RPMI7951 (cell line): ENCODE measurements around the gene CAMK2N1. TPM values are rescaled to one million over a fixed set of nuclear protein-coding genes. Genes with fewer than 3 reads are reported as not detected.
"Not testable (repeated sequence)": the region's sequence is repeated elsewhere in the genome, so short reads cannot be mapped to it uniquely, and the experiment has no call there.

Experiments
- DNase-seq: peaks from one replicate; pipeline ENCODE4 v3.0.0-alpha.2; 2012; ENCODE audit warnings: low read depth
- total RNA-seq: library from RNA; depleted of rRNA; stranded (reverse); fragments of >200 nt; shearing (Covaris generic); gene quantifications from 2 replicates; pipeline ENCODE4 v1.2.3, GENCODE V29; 2014; rRNA removed

The CAMK2N1 gene
- total RNA-seq, result 6.7 and 9.9 TPM in 2 replicates

DNA sequence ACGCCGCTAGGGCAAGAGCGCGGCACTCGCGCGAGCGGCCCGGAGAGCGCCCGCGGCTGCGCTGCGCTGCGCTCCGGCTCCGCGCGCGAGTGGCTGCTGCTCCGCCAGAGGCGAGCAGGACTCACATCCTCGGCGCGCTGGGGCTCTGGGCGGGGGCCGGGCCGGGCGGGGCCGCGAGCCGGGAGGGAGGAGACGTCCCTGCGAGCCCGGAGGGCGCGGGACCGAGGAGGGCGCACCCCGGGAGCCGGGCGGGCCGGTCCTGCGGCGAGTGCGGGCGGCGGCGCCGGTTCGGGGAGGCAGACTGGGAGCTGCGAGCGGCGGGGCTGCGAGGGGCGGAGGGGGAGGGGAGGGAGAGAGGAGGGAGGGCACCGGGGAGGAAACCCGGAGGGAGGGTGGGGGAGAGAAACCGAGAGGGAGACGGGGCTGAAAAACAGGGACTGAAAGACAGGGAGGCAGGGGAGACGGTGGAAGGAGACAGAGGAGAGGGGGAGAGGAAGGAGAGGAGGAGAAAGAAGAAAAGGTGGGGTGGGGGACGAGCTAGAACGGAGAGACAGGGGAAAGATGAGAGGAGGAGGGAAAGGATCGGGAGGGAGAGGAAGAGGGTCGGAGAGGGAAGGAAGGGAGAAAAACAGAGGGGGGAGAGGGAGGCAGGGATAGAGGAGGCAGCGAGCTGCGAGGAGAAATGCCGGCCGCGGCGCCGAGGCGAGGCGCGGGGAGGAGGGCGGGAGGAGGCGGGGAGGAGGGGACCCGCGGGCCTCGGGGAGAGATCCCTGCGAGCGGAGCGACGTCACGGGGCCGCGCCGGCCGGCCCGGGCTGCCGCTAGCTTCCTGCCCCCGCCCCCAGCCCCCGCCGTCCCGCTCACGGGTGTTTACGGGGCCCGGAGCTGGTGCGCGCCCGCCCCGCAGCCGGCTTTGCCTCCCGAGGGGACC is at the start of gene CAMK2N1:
Gene CAMK2N1, minus strand, starts transcription at position 684 of the 930 bp plus-strand sequence. CDS start 831 bp downstream, outside the sequence.
- DNase-seq, result peak; percentile 69

DNA sequence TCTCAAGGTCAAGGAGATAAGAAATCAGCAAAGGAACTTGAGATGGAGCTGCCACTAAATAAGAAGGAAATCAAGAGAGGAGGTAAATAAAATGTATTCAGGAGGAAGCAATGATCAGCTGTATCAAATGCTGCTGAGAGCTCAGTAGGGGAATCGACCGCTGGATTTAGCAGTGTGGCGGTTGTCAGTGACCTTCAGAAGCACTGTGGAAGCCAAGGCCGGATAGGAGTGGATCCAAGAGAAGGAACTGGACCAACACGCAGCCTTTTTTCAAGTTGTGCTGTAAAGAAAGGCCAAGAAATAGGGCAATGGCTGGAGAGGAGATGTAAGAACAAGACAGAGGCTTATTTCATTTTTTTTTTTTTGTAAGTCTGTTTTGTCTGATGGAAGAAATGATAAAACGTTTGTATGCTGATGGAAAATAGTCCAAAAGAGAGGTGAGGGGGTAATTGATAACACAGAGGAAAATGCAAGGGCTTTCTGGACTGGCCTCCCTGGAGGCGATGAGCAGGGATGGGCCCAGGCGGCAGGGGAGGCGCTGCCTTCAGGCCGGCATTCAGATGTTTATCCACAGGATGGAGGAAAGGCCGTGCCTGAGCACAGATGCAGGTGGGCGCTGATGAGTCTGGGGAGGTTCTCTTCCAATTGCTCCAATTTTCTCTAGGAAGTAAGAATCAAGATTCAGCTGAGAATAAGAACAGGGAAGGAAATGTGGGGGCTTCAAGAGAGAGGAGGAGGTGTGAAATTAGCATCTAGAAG is 48.8 kb upstream of the CAMK2N1 start:
- no peak for DNase-seq

DNA sequence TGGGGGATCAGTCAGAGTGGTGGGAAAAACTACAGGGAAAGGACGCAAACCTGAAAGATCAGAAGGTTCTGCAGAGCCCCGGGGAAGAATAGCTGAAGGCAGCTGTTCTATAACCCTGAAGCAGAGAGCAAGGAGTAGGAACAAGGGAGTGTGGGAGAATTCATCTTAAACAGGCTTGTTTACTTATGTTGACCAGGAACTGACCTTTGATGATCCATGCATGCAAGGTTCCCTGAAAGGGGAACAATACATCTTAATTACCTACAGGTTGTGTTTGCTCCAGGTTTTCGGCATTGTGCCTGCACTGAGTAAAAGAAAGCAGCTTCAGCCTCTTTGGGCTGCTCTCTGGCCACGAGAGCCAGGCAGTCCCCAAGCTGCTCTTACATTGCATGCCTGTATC is 47.6 kb upstream of the CAMK2N1 start:
- DNase-seq, result no peak

DNA sequence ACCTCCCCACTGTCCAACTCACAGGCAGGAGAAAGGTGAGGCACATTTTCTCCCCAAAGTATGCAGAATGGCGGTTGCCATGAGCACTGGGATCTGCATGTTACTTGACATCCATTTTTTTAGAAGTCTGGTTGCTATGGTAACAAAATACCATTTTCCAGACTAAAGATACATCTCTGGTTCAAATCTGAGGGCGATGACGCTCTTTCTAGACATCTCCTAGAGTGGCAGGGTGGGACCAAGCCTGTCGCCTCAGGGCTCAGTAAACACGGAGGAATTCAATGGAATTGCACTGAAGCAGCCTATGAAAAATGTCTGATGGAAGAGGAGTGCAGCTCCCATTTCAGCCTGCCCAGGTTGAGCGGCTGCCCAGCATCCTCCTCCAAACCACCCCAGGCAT is 44.9 kb upstream of the CAMK2N1 start:
- peak; percentile 41 for DNase-seq

DNA sequence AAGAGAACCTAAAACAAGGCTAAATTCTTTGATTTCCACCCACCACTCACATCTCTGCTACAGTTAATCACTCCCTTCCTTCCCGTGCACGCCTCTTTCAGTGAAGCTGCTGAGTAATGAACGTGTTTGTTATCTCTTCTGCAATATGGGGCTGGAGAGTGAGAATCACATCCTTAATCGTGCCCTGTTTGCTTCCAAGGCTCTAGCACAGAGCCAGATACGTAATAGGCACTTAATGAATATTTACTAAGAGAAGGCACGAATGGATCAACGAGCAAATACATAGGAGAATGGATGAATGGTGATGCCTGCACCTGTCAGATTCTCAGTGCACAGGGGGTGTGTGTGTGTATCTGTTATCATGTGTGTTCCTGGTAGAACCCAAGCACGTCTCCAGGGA is 44.3 kb upstream of the CAMK2N1 start:
- no peak for DNase-seq

DNA sequence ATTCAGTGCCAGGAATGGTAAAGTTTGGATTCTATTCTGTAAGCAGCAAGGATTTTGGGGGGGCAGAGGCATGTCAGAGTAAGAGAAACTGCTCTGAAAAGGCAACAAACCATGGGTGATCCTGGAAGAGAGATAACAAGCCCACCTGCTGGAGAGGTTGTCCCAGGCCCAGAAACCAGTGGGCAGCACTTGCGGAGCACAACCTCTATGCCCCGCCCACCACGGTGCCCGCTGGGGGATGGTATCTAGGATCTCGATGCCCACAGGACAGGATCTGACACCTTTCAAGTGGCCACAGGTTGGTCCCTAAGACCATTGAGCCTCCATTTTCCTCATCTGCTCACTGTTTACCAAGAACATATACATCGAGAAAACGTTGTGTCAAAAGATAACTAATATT is 42.2 kb upstream of the CAMK2N1 start:
- no peak for DNase-seq

DNA sequence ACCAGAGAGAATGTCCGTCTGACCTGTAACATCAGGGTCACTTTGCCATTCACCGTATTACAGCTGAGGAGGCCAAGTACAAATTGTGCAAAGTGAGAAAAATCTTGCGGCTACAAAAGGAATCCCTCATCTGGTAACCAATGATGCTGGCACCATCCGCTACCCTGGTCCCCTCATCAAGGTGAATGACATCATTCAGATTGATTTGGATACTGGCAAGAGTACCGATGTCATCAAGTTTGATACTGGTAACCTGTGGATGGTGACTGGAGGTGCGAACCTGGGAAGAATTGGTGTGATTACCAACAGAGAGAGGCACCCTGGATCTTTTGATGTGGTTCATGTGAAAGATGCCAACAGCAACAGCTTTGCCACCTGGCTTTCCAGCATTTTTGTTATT is 40.3 kb upstream of the CAMK2N1 start:
- no peak for DNase-seq

DNA sequence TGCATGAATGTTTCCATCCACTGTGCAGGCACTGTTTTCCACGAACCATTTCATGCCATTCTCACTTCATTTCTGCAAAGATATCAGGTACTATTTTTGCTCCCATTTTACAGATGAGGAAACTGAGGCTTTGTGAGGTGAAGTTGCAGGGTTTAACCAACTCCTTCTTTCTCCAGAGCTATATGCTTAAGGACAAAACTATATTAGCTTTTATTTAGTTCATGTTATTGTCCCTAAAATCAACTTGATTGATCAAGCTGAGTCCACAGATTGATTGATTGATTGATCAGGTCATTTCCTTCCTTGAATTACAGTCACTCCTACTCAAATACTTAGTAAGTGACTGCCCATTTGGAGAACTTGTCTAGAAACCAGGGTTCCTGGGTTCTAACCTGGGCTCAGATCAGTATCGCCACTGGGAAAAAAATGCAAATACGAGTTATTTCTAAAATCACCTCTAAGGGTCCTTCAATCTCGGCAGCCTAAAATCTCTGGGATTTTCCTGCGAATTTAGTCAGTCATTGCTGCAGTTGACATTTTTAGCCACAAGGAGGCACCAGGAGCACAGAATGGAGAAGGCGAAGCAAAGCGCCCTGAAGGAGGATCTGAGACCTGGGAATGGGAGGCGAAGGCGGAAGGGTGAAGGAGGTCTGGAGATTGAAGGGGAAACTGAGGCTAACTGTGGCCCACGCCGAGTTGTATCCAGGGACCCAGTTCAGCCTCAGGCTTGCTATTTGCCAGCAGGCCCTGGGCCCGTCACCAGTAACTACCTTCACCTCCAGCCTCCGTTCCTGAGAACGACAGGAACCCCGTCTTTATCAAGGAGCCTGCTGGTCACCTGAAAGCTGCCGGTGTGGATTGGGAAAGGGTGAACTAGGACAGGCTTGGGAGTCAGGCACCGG is 36.2 kb upstream of the CAMK2N1 start:
- peak; percentile 69 for DNase-seq

DNA sequence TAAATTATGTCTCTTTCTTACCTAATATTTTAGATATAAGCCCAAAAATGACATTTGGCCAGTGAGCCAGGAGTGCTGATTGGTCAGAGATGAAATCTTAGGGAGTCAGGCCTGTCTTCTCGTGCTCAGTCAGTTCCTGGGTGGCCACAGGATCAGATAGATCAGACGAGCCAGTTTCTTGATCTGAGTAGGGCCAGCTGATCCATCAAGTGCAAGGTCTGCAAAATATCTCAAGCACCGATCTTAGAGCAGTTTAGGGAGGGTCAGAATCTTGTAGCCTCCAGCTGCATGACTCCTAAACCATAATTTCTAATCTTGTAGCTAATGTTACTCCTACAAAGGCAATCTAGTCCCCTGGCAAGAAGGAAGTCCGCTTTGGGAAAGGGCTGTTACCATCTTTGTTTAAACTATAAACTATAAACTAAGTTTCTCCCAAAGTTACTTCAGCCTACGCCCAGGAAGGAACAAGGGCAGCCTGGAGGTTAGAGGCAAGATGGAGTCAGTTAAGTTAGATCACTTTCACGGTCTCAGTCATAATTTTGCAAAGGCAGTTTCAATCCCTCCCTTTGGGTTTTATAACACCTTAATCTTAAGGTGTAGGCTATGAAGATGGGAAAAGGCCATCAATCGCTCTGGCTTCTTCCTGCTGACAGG is 33.7 kb upstream of the CAMK2N1 start:
- not testable (repeated sequence) for DNase-seq

DNA sequence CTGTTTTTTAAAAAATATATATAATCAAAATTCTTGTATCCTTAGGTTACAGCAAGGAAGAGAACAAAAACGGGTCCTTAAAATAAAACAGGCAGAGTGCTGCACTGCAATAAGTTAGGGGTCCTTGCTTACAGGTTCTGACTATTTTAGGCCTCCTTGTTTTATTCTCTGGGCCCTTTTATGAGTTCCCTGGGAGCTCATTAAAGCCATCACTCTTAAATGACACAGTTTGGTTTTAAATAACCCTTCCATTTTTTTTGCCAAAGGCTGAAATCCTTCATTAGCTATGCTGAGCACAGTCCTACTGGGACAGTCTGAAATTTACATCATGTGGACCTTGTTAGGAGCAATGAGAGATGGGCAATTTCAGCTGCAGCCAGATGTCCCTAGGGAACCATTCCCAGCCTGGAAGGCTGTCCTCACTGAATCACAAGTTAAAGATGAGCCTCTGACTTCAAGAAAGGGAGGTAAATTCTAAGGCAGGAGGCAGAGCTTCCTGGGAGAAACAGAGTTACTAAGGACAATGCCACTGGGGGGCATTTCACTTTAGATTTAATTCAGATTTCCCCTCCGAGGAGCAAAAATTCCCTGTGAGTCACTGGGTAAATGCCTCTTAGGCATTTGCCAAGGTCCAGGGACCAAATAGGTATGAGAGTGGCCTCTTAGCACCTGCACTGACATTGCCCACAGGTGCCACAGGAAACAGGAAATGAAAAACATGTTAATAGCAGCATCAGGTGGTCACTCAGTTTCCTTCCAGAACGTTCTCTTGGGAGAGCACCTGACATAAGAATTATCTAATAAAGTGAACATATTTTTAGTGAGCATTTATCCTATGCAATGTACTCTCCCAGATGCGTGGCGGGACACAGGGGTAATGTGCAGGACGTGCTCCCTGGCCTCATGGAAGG is 25.8 kb upstream of the CAMK2N1 start:
- no peak for DNase-seq

DNA sequence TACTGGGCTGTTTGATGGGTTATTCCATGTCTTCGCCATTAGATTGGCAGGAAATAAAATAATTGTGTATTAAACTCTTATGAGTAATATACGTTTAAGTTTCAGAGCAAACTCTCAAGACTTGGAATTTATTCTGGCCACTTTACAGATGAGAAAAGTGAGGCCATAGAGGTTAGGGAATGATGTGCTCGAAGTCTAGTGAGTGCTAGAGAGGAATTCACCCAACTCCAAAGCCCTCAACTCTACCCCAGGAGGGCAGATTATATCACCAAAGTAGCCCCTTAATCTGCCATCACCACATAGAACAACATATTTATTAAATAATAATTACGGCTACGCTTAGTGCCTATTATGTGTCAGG is 22.4 kb upstream of the CAMK2N1 start:
- DNase-seq, result no peak

DNA sequence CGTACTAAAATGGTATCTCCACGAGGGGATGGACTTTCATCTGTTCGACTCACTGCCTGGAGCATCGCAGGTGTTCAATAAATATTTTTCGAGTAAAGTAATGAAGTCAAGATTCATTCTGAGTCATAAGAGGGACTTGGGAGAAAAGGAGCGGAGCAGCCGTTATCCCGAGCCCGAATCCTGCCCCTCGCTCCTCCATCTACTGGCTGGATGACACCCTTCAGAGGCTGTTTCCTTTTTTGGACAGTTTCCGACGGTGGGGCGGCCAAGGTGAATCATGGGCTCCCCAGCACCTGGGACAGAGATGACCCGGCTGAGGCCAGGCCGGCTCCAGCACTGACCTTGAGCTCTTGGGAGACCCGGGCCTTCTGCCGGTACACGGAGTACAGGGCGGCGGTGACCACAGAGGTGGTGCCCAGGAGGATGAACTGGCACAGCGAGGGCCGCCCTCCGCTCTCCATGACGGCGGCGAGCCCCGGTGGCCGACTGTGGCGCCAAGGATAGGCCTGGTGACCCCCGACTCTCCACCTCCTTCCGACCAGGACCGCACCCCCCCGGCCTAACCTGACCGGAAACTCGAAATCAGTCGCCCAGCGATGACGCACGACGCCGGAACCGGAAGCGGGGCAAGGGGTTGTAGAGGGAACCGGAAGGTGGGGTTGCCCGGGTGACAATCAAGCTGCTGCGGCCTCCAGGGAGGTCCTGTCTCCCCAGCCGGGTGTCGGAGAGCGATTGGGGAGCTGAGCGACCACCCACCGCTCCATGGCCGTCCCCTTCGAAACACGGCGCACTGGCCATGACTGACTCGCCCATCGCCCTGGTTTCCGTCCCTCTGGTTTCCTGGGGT is 21.8 kb upstream of the CAMK2N1 start, which contains the start of gene MUL1:
Gene MUL1, minus strand, starts transcription at position 588 of the 847 bp plus-strand sequence. Its CDS starts 127 bp downstream, at position 461.
- peak; percentile 89 for DNase-seq

DNA sequence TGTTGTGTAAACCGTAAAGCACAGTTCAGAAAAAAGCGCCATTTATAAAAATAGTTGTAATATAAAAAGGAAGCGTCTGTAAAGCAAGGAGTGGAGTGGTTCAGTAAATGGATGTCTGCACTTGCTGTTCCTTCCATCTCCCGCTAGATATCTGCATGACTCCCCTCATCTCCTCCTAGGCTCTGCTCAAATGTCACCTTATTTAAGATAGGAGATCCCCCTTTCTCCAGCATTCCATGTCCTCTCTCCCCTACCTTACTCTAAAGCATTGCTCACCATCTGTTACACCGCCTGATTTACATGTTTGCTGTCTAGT is 21.2 kb upstream of the CAMK2N1 start:
- DNase-seq, result no peak

DNA sequence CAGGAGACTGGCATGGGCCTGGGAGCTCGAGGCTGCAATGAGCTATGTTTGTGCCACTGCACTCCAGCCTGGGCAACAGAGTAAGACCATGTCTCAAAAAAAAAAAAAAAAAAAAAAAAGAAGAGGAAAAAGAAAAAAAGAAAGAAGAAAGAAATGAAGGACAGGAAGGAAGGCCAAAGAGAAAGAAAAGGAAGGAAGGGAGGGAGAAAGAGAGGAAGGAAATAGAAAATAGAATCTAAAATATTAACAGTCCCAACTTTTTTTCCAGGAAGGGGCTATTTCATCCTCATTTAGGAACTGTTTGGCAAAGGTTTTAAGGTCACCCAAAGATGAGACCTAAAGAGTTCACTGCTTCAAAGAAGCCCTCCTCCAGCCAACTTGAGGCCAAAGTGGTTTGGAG is 19.5 kb upstream of the CAMK2N1 start:
- no peak for DNase-seq

DNA sequence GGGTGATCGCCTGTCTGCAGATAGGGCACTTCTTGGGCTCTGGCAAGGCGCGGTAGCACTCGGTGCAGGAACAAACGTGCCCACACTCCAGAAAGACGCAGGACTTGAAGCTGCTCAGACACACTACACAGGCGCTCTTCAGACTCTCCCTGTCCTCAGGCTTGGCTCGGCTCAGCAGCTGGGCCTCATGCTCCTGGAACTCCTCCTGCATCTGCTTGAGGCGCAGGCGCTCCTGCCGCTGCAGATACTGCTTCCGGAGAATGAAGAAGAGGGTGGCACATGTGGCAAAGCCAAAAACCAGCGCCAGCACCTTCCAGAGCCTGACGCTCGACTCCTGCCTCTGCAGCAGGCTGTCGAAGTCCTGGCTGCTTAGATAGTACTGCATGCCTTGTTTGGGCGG is 14.7 kb upstream of the CAMK2N1 start:
- no peak for DNase-seq

DNA sequence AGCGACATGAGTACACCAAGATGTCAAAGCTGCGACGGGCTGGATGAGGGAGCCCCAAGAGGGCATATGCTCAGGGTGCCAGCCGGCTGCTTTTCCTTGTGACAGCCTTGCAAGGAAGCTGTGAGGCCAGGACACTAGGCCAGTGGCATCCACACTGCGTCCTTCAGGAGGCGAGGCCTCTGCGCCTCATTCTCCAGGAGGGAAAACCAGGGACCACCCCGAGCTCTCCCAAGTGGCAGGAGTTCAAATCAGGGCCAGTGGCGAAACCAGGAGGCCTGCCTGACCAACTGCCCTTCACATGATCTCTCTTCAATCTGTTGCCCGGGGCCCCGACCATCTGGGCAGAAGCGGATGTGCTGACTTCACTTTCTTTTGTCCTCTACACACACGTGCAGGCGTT is 13.7 kb upstream of the CAMK2N1 start:
- no peak for DNase-seq

DNA sequence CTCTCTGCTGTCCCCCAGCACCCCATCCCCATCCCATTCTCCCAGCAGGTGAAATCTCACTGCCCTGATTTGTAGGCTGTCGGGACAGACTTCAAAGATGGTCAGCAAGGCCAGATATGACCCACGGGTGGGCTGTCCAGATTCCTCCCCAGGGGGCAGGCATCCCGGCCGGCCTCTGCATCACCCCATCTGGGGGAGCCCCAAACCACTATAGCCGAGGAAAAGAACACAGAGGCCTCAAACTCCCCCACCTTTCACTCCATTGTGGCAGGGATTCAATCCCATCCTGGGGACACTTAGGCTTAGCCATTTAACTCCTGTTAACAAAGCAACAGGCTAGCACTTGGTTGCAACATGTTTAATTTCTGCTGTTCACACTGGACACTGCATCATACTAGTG is 13.1 kb upstream of the CAMK2N1 start:
- DNase-seq, result no peak

DNA sequence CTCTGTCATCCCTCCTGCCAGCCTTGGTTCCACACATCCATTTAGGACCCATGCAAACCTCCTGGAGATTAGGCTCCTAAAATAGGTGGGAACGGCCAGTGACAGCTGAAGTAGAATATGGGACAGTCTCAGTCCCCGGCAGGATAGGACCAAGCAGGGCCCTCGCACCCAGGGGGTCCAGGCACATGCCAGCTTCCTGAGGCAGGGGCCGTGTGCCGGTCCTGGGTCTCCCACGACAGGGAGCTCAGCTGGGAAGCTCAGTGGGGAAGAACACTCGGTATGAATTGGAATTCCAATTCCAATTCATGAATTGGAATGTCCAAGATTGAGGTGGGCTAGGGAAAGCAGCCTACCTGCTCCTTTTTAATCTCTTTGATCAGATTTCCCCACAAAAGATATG is 12.1 kb upstream of the CAMK2N1 start:
- DNase-seq, result no peak

DNA sequence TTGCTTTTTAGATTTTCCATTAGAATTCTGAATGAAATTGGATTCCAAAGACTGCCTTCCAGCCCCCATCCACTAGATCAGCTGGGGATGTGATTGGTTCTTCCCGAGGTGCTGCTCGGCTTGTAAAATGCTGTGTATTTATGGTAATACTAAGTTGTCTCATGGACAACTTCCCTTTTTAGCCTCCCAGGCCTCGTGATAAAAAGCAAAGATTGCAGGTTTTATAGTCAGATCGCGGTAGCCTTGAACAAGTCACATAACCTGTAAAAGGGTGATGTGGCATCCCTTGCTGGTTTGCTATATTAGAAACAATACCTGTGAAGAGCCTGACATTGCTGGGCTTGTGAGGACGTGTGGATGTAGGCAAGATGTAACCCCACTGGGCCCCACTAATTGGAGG is 11.5 kb upstream of the CAMK2N1 start:
- no peak for DNase-seq
